Measurements from ENCODE around the gene PRKACA.
A peak's percentile ranks its signal among the peaks of the same experiment; 100 is the strongest.
"Not testable (repeated sequence)": the region's sequence is repeated elsewhere in the genome, so short reads cannot be mapped to it uniquely, and the experiment has no call there.

Gene PRKACA

GRCh38 chr19:14051980-14052379 lies 65.6 kb downstream of the PRKACA start:
- DNase-seq: no peak

GRCh38 chr19:14050961-14051360 lies 66.6 kb downstream of the PRKACA start:
- not testable (repeated sequence) for DNase-seq

- no peak for DNase-seq
These were observed 67.0 kb downstream of the PRKACA start for GRCh38 chr19:14050512-14050911.

- DNase-seq: peak in 8 of 56 donors; percentile 0 to 34 (median 8)
These were observed 69.0 kb downstream of the PRKACA start for GRCh38 chr19:14048443-14049153.

- not testable (repeated sequence) for DNase-seq
These were observed 69.7 kb downstream of the PRKACA start for GRCh38 chr19:14047866-14048265.

GRCh38 chr19:14042659-14043608 lies 74.6 kb downstream of the PRKACA start:
- peak in 14 of 56 donors; percentile 1 to 44 (median 12) for DNase-seq

All from nucleus accumbens (tissue), 56 donors.